ENCODE results near the gene NHLRC4. TPM values are rescaled to one million over a fixed set of nuclear protein-coding genes. Genes with fewer than 3 reads are reported as not detected.

The NHLRC4 gene
- total and polyA plus RNA-seq, 2 donors (not counting 1 experiment from before 2014, with no cell fraction given), result 2.2 to 4.2 TPM

DNA sequence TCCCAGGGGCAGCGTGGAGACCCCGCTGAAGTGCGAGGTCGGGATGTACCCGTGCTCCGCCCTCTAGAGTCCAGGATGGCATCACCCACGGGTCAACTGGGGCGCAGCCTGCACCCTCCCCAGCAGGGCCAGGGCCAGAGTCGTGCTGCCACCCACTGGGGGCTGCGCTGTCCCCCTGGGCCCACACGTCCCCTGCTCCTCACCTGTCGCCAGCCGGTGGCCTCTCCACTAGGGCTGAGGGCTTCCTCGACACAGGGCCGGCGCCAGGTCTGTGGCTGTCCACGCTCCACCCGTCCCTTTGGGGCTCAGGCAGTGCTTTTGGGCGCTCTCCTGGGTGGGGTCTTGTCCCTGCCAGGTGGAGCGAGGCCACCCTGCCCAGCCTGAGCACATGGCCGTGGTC is 18.2 kb upstream of the NHLRC4 start:
- H3K27me3 Mint-ChIP-seq, result no peaks in the 10 kb centered on the region
- H4K20me1 ChIP-seq (ENCODE audit: control insufficient read depth, insufficient read depth, low read length, poor library complexity, severe bottlenecking), result peaks cover 9% of the 10 kb centered on the region
- no peak overlapping the region for H3K27ac Mint-ChIP-seq
- no peak overlapping the region for H2AFZ ChIP-seq (ENCODE audit: insufficient read depth, low read depth, low read length, poor library complexity, severe bottlenecking)
- ATAC-seq (ENCODE audit: low read depth) (no peak), DNase-seq (no peak)
- no peak overlapping the region for H3K4me3 ChIP-seq (ENCODE audit: control extremely low read depth in 1 of 5, extremely low read depth in 1 of 5, insufficient read depth in 1 of 5, low read depth in 2 of 5, low read length in 4 of 5)
- no peaks in the 10 kb centered on the region for H3K4me1 ChIP-seq (ENCODE audit: control insufficient read depth in 2 of 2, insufficient read depth in 2 of 2, low read length in 2 of 2)
- H3K27me3 ChIP-seq (replicated peaks in 1 of 4; ENCODE audit: control extremely low read depth in 1 of 4, control insufficient read depth in 3 of 4, insufficient read depth in 4 of 4, low read length in 3 of 4), result no peaks in the 10 kb centered on the region
- H3K4me2 ChIP-seq (replicated peaks; ENCODE audit: low read depth, low read length, poor library complexity, severe bottlenecking), result no peak overlapping the region
- no peak overlapping the region for H3K4me3 Mint-ChIP-seq
- H3K36me3 ChIP-seq (replicated peaks in 1 of 2; ENCODE audit: control extremely low read depth in 1 of 2, control insufficient read depth in 1 of 2, extremely low read depth in 1 of 2, insufficient read depth in 2 of 2, low read length in 1 of 2), result peaks cover 0 to 5% of the 10 kb centered on the region in 2 experiments
- CTCF ChIA-PET, result no interaction called here
- POLR2A ChIA-PET, result no interaction called here
- H3K9ac ChIP-seq (ENCODE audit: low read length), result no peak overlapping the region
- peaks cover 6% of the 10 kb centered on the region for H3K79me2 ChIP-seq (ENCODE audit: control insufficient read depth, insufficient read depth, low read length)
- intact Hi-C loops (cut with micrococcal nuclease), result no loop called here
- 98% methylated on average over 21 of the region's 21 CpGs for WGBS (ENCODE audit: insufficient coverage)
- no peaks in the 10 kb centered on the region for H3K4me1 Mint-ChIP-seq
- TF ChIP-seq, protein P1, sequence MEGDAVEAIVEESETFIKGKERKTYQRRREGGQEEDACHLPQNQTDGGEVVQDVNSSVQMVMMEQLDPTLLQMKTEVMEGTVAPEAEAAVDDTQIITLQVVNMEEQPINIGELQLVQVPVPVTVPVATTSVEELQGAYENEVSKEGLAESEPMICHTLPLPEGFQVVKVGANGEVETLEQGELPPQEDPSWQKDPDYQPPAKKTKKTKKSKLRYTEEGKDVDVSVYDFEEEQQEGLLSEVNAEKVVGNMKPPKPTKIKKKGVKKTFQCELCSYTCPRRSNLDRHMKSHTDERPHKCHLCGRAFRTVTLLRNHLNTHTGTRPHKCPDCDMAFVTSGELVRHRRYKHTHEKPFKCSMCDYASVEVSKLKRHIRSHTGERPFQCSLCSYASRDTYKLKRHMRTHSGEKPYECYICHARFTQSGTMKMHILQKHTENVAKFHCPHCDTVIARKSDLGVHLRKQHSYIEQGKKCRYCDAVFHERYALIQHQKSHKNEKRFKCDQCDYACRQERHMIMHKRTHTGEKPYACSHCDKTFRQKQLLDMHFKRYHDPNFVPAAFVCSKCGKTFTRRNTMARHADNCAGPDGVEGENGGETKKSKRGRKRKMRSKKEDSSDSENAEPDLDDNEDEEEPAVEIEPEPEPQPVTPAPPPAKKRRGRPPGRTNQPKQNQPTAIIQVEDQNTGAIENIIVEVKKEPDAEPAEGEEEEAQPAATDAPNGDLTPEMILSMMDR (IDR thresholded peaks at IDR 0.05), result no peak
- no peak for TF ChIP-seq EZH2 (IDR thresholded peaks at IDR 0.05; ENCODE audit: borderline replicate concordance, insufficient read depth, low read depth, low read length, poor library complexity, severe bottlenecking)
- no peaks in the 10 kb centered on the region for H3K9me3 Mint-ChIP-seq (ENCODE audit: insufficient read depth)
- H3K27ac ChIP-seq (ENCODE audit: low read length in 2 of 2), result no peak overlapping the region
- no peaks in the 10 kb centered on the region for H3K9me3 ChIP-seq (ENCODE audit: control extremely low read depth in 1 of 3, control insufficient read depth in 2 of 3, insufficient read depth in 1 of 3, low read length in 2 of 3)

DNA sequence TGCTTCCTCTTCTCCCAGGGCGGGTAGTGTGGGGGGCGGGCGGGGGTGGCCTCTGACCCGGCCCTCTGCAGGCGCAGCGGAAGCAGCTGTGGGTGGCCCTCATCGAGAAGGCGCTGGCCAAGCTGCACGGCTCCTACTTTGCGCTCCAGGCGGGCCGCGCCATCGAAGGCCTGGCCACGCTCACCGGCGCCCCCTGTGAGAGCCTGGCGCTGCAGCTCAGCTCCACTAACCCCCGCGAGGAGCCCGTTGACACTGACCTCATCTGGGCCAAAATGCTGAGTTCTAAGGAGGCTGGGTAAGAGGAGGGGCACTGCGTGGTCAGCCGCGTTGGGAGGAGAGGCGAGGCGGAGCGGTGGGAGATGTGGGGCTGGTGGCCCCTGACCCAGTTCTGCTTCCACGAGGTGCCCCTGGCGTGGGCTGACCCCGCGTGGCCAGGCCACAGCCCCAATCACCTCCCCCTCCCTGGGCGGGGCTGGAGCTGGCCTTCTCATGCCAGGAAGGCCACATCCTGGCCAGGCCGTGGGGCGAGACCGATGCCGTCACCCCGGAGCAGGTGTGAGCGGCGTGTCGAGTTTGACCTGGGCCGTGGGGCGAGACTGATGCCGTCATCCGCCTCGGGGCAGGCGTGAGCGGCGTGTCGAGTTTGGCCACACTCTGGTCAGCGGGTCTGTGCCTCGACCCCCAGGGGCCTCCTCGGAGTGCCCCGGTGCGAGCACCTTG is 17.1 kb upstream of the NHLRC4 start:
- Histone ChIP-seq H4K20me1 (ENCODE audit: control insufficient read depth, insufficient read depth, low read length, poor library complexity, severe bottlenecking) (no peaks in the 10 kb centered on the region), H3K4me1 (ENCODE audit: control insufficient read depth in 2 of 2, insufficient read depth in 2 of 2, low read length in 2 of 2) (no peaks in the 10 kb centered on the region), H3K9ac (ENCODE audit: low read length) (no peak overlapping the region), H3K27me3 (replicated peaks in 1 of 4; ENCODE audit: control extremely low read depth in 1 of 4, control insufficient read depth in 3 of 4, insufficient read depth in 4 of 4, low read length in 3 of 4) (no peaks in the 10 kb centered on the region), H3K27ac (ENCODE audit: low read length in 2 of 2) (no peak overlapping the region), H3K36me3 (replicated peaks in 1 of 2; ENCODE audit: control extremely low read depth in 1 of 2, control insufficient read depth in 1 of 2, extremely low read depth in 1 of 2, insufficient read depth in 2 of 2, low read length in 1 of 2) (peaks cover 0 to 8% of the 10 kb centered on the region in 2 experiments), H2AFZ (ENCODE audit: insufficient read depth, low read depth, low read length, poor library complexity, severe bottlenecking) (no peak overlapping the region), H3K4me2 (replicated peaks; ENCODE audit: low read depth, low read length, poor library complexity, severe bottlenecking) (no peak overlapping the region), H3K9me3 (ENCODE audit: control extremely low read depth in 1 of 3, control insufficient read depth in 2 of 3, insufficient read depth in 1 of 3, low read length in 2 of 3) (no peaks in the 10 kb centered on the region), H3K4me3 (ENCODE audit: control extremely low read depth in 1 of 5, extremely low read depth in 1 of 5, insufficient read depth in 1 of 5, low read depth in 2 of 5, low read length in 4 of 5) (no peak overlapping the region), H3K79me2 (ENCODE audit: control insufficient read depth, insufficient read depth, low read length) (peaks cover 3% of the 10 kb centered on the region)
- ChIA-PET POLR2A (no interaction called here), CTCF (no interaction called here)
- 98% methylated on average over 51 of the region's 54 CpGs for WGBS (ENCODE audit: insufficient coverage)
- H3K4me3 Mint-ChIP-seq, result no peak overlapping the region
- no peak overlapping the region for H3K27ac Mint-ChIP-seq
- DNase-seq (no peak), ATAC-seq (ENCODE audit: low read depth) (no peak)
- H3K27me3 Mint-ChIP-seq, result no peaks in the 10 kb centered on the region
- H3K4me1 Mint-ChIP-seq, result no peaks in the 10 kb centered on the region
- H3K9me3 Mint-ChIP-seq (ENCODE audit: insufficient read depth), result no peaks in the 10 kb centered on the region
- TF ChIP-seq EZH2 (IDR thresholded peaks at IDR 0.05; ENCODE audit: borderline replicate concordance, insufficient read depth, low read depth, low read length, poor library complexity, severe bottlenecking), result no peak
- TF ChIP-seq, protein P1 (IDR thresholded peaks at IDR 0.05), result no peak
- intact Hi-C loops (cut with micrococcal nuclease), result no loop called here
